ENCODE data around the gene AMPD2. TPM values are rescaled to one million over a fixed set of nuclear protein-coding genes. Genes with fewer than 3 reads are reported as not detected.

Gene AMPD2
- total and polyA plus RNA-seq, 2 of the 8 experiments (the other 6 are each of a cell fraction or from before 2014, with no cell fraction given) = 37.2 to 67.7 TPM

GRCh38 chr1:109605381-109605780 is 14.3 kb upstream of the AMPD2 start:
- ChIA-PET CTCF (ENCODE audit: partially characterized antibody) (interaction anchor here (0.8 to 2.3 kb wide), 8 partner anchors 10 to 207 kb away, joined by 3 to 7 read pairs (median 3); no protein-coding TSS in a partner anchor), POLR2A (ENCODE audit: partially characterized antibody) (interaction anchor here (0.6 to 1.7 kb wide), 5 partner anchors 9 to 59 kb away, joined by 3 to 5 read pairs (median 4); partner anchors contain the start of gene GNAI3)
- Histone ChIP-seq H3K4ac (replicated peaks; ENCODE audit: insufficient read length, low read depth, low read length) (no peak overlapping the region), H3K27me3 (replicated peaks in 1 of 4; ENCODE audit: control insufficient read depth in 3 of 4, extremely low read depth in 1 of 4, insufficient read depth in 3 of 4, low read length in 3 of 4) (no peaks in the 10 kb centered on the region), H4K5ac (ENCODE audit: insufficient read length, low read depth, low read length) (no peak overlapping the region), H4K8ac (ENCODE audit: extremely low read depth, insufficient read depth, low read length) (no peak overlapping the region), H3K27ac (ENCODE audit: low read depth, low read length) (no peak overlapping the region), H3K9me3 (ENCODE audit: insufficient read depth in 2 of 2, low read depth in 1 of 2, low read length in 1 of 2) (no peaks in the 10 kb centered on the region), H2BK15ac (ENCODE audit: low read length) (no peak overlapping the region), H3K36me3 (ENCODE audit: control insufficient read depth in 2 of 4, insufficient read depth in 4 of 4, low read length in 3 of 4) (no peaks in the 10 kb centered on the region), H4K91ac (replicated peaks; ENCODE audit: insufficient read length, low read length) (no peak overlapping the region), H4K20me1 (replicated peaks in 1 of 2; ENCODE audit: control insufficient read depth in 1 of 2, insufficient read depth in 2 of 2, low read length in 2 of 2) (no peaks in the 10 kb centered on the region), H3K4me2 (ENCODE audit: insufficient read depth in 1 of 2, low read depth in 2 of 2, low read length in 2 of 2) (no peak overlapping the region), H3K4me3 (ENCODE audit: extremely low read depth in 1 of 4, insufficient read depth in 2 of 4, low read depth in 3 of 4, low read length in 4 of 4) (no peak overlapping the region), H2BK12ac (ENCODE audit: low read depth, low read length) (no peak overlapping the region), H2BK5ac (ENCODE audit: low read depth, low read length) (no peak overlapping the region), H3K23me2 (ENCODE audit: low read depth, low read length) (no peaks in the 10 kb centered on the region), H3K4me1 (replicated peaks in 1 of 4; ENCODE audit: control insufficient read depth in 3 of 4, insufficient read depth in 4 of 4, low read length in 3 of 4) (no peaks in the 10 kb centered on the region), H3K79me2 (ENCODE audit: control insufficient read depth in 1 of 2, insufficient read depth in 2 of 2, low read length in 2 of 2) (no peaks in the 10 kb centered on the region), H3K79me1 (ENCODE audit: low read depth, low read length) (no peaks in the 10 kb centered on the region), H3K18ac (ENCODE audit: extremely low read depth, low read length) (no peak overlapping the region), H3K56ac (replicated peaks; ENCODE audit: insufficient read length, low read depth, low read length) (no peak overlapping the region), H2AK5ac (ENCODE audit: low read depth, low read length) (no peak overlapping the region), H3K9ac (replicated peaks in 1 of 4; ENCODE audit: extremely low read depth in 1 of 4, low read depth in 3 of 4, low read length in 3 of 4) (no peak overlapping the region), H3K14ac (ENCODE audit: insufficient read length) (no peak overlapping the region), H3K23ac (ENCODE audit: insufficient read length) (no peak overlapping the region), H2BK20ac (ENCODE audit: low read length) (no peak overlapping the region), H2BK120ac (replicated peaks; ENCODE audit: low read depth, low read length) (no peak overlapping the region), H2AFZ (ENCODE audit: low read length) (no peak overlapping the region)
- no peak for FAIRE-seq
- WGBS, 2 experiments (ENCODE audit: extremely low coverage in 1 of 2, insufficient coverage in 1 of 2, insufficient read length in 1 of 2, insufficient replicate concordance in 2 of 2, low coverage in 1 of 2, low lambda C conversion rate in 2 of 2, missing lambda C conversion rate in 1 of 2) = 94% methylated on average over 1 of the region's 1 CpG; no CpG with 5 or more reads in 1 of the 2 experiments
- no peak for DNase-seq (ENCODE audit: low read depth in 1 of 2, low spot score in 2 of 2)
- no peak for TF ChIP-seq SRF (IDR thresholded peaks at IDR 0.05; ENCODE audit: low read depth, low read length)
- no peak for TF ChIP-seq CHD2 (IDR thresholded peaks at IDR 0.05; ENCODE audit: low read length)
- TF ChIP-seq, protein P1, sequence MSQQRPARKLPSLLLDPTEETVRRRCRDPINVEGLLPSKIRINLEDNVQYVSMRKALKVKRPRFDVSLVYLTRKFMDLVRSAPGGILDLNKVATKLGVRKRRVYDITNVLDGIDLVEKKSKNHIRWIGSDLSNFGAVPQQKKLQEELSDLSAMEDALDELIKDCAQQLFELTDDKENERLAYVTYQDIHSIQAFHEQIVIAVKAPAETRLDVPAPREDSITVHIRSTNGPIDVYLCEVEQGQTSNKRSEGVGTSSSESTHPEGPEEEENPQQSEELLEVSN (IDR thresholded peaks at IDR 0.05) = no peak
- TF ChIP-seq JUND (IDR thresholded peaks at IDR 0.05; ENCODE audit: low read length) = no peak
- no peak for TF ChIP-seq CBX8 (IDR thresholded peaks at IDR 0.05; ENCODE audit: borderline replicate concordance, low read depth, low read length)
- TF ChIP-seq TEAD4 (IDR thresholded peaks at IDR 0.05; ENCODE audit: low read depth, low read length) = no peak
- no peak for TF ChIP-seq BRCA1 (IDR thresholded peaks at IDR 0.05; ENCODE audit: low read depth, low read length)
- no peak for TF ChIP-seq BCL11A (IDR thresholded peaks at IDR 0.05; ENCODE audit: low read depth in 2 of 2, low read length in 2 of 2)
- TF ChIP-seq, protein P2, sequence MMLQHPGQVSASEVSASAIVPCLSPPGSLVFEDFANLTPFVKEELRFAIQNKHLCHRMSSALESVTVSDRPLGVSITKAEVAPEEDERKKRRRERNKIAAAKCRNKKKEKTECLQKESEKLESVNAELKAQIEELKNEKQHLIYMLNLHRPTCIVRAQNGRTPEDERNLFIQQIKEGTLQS (IDR thresholded peaks at IDR 0.05; ENCODE audit: insufficient read depth, low read depth, low read length) = no peak
- TF ChIP-seq CBX5 (IDR thresholded peaks at IDR 0.05; ENCODE audit: low read depth, low read length) = no peak
- TF ChIP-seq CTBP2 (IDR thresholded peaks at IDR 0.05; ENCODE audit: borderline replicate concordance, insufficient read depth, insufficient read length, low read length) = no peak
- TF ChIP-seq RNF2 (IDR thresholded peaks at IDR 0.05; ENCODE audit: borderline replicate concordance, low read depth, low read length, missing control alignments, poor library complexity, severe bottlenecking) = no peak
- TF ChIP-seq NANOG (IDR thresholded peaks at IDR 0.05; ENCODE audit: insufficient read depth, low read depth, low read length, poor library complexity, severe bottlenecking) = no peak

Measured in H1 (cell line).